SK-N-MC (cell line): Measurements from ENCODE around the gene SCNN1G.

Experiments
- EZH2 ChIP-seq: fragments of 200-600 bp; sonication (generic); IDR thresholded peaks from one replicate; pipeline ENCODE4 v1.6.1; 2017; ENCODE audit warnings: antibody characterized with exemption
- POLR2AphosphoS5 ChIP-seq: IDR thresholded peaks from 2 replicates; pipeline ENCODE4 v1.6.1; 2012; ENCODE audit warnings: mild to moderate bottlenecking, low read depth, low read length, borderline replicate concordance

- TF ChIP-seq EZH2 (no peak), POLR2AphosphoS5 (no peak)
Measured at GRCh38 chr16:23252310-23252709, 69.8 kb downstream of the SCNN1G start.
